ENCODE results near the gene SLC38A8.

DNA sequence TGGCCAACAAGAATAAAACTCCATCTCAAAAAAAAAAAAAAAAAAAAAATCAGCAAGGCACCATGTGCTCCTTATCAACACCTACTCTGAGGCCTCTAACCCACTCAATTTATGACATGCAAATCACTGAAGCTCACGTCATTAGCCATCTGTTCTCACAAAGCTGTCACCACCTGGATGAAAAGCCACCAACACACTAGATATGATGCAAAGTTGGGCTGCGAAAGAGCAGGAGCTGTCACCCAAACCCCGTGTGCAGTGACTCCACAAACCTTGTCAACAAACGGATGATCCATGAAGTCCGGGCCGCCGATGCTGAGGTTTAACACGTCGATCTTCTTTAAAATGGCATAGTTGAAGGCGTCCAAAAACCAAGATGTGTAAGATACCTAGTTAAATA is 48.9 kb upstream of the SLC38A8 start:
- TF ChIP-seq, protein P1, sequence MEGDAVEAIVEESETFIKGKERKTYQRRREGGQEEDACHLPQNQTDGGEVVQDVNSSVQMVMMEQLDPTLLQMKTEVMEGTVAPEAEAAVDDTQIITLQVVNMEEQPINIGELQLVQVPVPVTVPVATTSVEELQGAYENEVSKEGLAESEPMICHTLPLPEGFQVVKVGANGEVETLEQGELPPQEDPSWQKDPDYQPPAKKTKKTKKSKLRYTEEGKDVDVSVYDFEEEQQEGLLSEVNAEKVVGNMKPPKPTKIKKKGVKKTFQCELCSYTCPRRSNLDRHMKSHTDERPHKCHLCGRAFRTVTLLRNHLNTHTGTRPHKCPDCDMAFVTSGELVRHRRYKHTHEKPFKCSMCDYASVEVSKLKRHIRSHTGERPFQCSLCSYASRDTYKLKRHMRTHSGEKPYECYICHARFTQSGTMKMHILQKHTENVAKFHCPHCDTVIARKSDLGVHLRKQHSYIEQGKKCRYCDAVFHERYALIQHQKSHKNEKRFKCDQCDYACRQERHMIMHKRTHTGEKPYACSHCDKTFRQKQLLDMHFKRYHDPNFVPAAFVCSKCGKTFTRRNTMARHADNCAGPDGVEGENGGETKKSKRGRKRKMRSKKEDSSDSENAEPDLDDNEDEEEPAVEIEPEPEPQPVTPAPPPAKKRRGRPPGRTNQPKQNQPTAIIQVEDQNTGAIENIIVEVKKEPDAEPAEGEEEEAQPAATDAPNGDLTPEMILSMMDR (IDR thresholded peaks at IDR 0.05; ENCODE audit: poor library complexity, severe bottlenecking) = no peak
- TF ChIP-seq POLR2AphosphoS5 (IDR thresholded peaks at IDR 0.05) = no peak
